ENCODE measurements around the gene BAHCC1.

The BAHCC1 gene

GRCh38 chr17:81402981-81403467 lies 7.8 kb downstream of the BAHCC1 start:
- Histone ChIP-seq H3K4me1 (ENCODE audit: control insufficient read depth, insufficient read depth, low read length) (peaks cover 68% of the 10 kb centered on the region), H3K4me2 (ENCODE audit: low read length) (peak overlapping the region; percentile 30), H3K36me3 (ENCODE audit: insufficient read depth, low read length) (no peaks in the 10 kb centered on the region), H3K4me3 (ENCODE audit: low read length) (no peak overlapping the region), H3K27me3 (ENCODE audit: control insufficient read depth, insufficient read depth, low read length) (no peaks in the 10 kb centered on the region), H3K9ac (ENCODE audit: low read depth, low read length) (peak overlapping the region; percentile 35), H3K9me3 (replicated peaks; ENCODE audit: low read length) (no peaks in the 10 kb centered on the region)

- H3K4me2 ChIP-seq (ENCODE audit: low read length), result no peak overlapping the region
- H3K9me3 ChIP-seq (replicated peaks; ENCODE audit: low read length), result no peaks in the 10 kb centered on the region
- no peak overlapping the region for H3K4me3 ChIP-seq (ENCODE audit: low read length)
- peaks cover 63% of the 10 kb centered on the region for H3K4me1 ChIP-seq (ENCODE audit: control insufficient read depth, insufficient read depth, low read length)
- H3K9ac ChIP-seq (ENCODE audit: low read depth, low read length), result no peak overlapping the region
- no peaks in the 10 kb centered on the region for H3K27me3 ChIP-seq (ENCODE audit: control insufficient read depth, insufficient read depth, low read length)
- no peaks in the 10 kb centered on the region for H3K36me3 ChIP-seq (ENCODE audit: insufficient read depth, low read length)
These were observed 8.6 kb downstream of the BAHCC1 start for GRCh38 chr17:81403671-81404534.

GRCh38 chr17:81404558-81405165 lies 9.4 kb downstream of the BAHCC1 start:
- no peaks in the 10 kb centered on the region for H3K36me3 ChIP-seq (ENCODE audit: insufficient read depth, low read length)
- no peak overlapping the region for H3K4me2 ChIP-seq (ENCODE audit: low read length)
- H3K4me3 ChIP-seq (ENCODE audit: low read length), result no peak overlapping the region
- H3K9ac ChIP-seq (ENCODE audit: low read depth, low read length), result no peak overlapping the region
- no peaks in the 10 kb centered on the region for H3K9me3 ChIP-seq (replicated peaks; ENCODE audit: low read length)
- H3K27me3 ChIP-seq (ENCODE audit: control insufficient read depth, insufficient read depth, low read length), result no peaks in the 10 kb centered on the region
- peaks cover 63% of the 10 kb centered on the region for H3K4me1 ChIP-seq (ENCODE audit: control insufficient read depth, insufficient read depth, low read length)

- Histone ChIP-seq H3K36me3 (ENCODE audit: insufficient read depth, low read length) (no peaks in the 10 kb centered on the region), H3K4me2 (ENCODE audit: low read length) (no peak overlapping the region), H3K4me3 (ENCODE audit: low read length) (no peak overlapping the region), H3K9me3 (replicated peaks; ENCODE audit: low read length) (no peaks in the 10 kb centered on the region), H3K27me3 (ENCODE audit: control insufficient read depth, insufficient read depth, low read length) (no peaks in the 10 kb centered on the region), H3K9ac (ENCODE audit: low read depth, low read length) (no peak overlapping the region), H3K4me1 (ENCODE audit: control insufficient read depth, insufficient read depth, low read length) (peaks cover 60% of the 10 kb centered on the region)
These were observed 10.2 kb downstream of the BAHCC1 start for GRCh38 chr17:81405411-81405872.

- H3K4me2 ChIP-seq (ENCODE audit: low read length), result peak overlapping the region; percentile 69
- H3K4me3 ChIP-seq (ENCODE audit: low read length), result peak overlapping the region; percentile 26
- no peaks in the 10 kb centered on the region for H3K27me3 ChIP-seq (ENCODE audit: control insufficient read depth, insufficient read depth, low read length)
- H3K36me3 ChIP-seq (ENCODE audit: insufficient read depth, low read length), result no peaks in the 10 kb centered on the region
- H3K9me3 ChIP-seq (replicated peaks; ENCODE audit: low read length), result no peaks in the 10 kb centered on the region
- H3K4me1 ChIP-seq (ENCODE audit: control insufficient read depth, insufficient read depth, low read length), result peaks cover 51% of the 10 kb centered on the region
- H3K9ac ChIP-seq (ENCODE audit: low read depth, low read length), result no peak overlapping the region
These were observed 11.1 kb downstream of the BAHCC1 start for GRCh38 chr17:81406117-81406953.

- no peak overlapping the region for H3K9ac ChIP-seq (ENCODE audit: low read depth, low read length)
- peaks cover 43% of the 10 kb centered on the region for H3K4me1 ChIP-seq (ENCODE audit: control insufficient read depth, insufficient read depth, low read length)
- H3K27me3 ChIP-seq (ENCODE audit: control insufficient read depth, insufficient read depth, low read length), result no peaks in the 10 kb centered on the region
- no peaks in the 10 kb centered on the region for H3K36me3 ChIP-seq (ENCODE audit: insufficient read depth, low read length)
- no peak overlapping the region for H3K4me2 ChIP-seq (ENCODE audit: low read length)
- H3K4me3 ChIP-seq (ENCODE audit: low read length), result no peak overlapping the region
- no peaks in the 10 kb centered on the region for H3K9me3 ChIP-seq (replicated peaks; ENCODE audit: low read length)
These were observed 12.8 kb downstream of the BAHCC1 start for GRCh38 chr17:81408049-81408448.

- H3K4me3 ChIP-seq (ENCODE audit: low read length), result no peak overlapping the region
- H3K4me1 ChIP-seq (ENCODE audit: control insufficient read depth, insufficient read depth, low read length), result peaks cover 35% of the 10 kb centered on the region
- no peaks in the 10 kb centered on the region for H3K36me3 ChIP-seq (ENCODE audit: insufficient read depth, low read length)
- H3K27me3 ChIP-seq (ENCODE audit: control insufficient read depth, insufficient read depth, low read length), result no peaks in the 10 kb centered on the region
- H3K9ac ChIP-seq (ENCODE audit: low read depth, low read length), result no peak overlapping the region
- no peak overlapping the region for H3K4me2 ChIP-seq (ENCODE audit: low read length)
- H3K9me3 ChIP-seq (replicated peaks; ENCODE audit: low read length), result no peaks in the 10 kb centered on the region
These were observed 14.1 kb downstream of the BAHCC1 start for GRCh38 chr17:81409190-81409935.

- Histone ChIP-seq H3K27me3 (ENCODE audit: control insufficient read depth, insufficient read depth, low read length) (no peaks in the 10 kb centered on the region), H3K9me3 (replicated peaks; ENCODE audit: low read length) (no peaks in the 10 kb centered on the region), H3K36me3 (ENCODE audit: insufficient read depth, low read length) (no peaks in the 10 kb centered on the region), H3K4me2 (ENCODE audit: low read length) (no peak overlapping the region), H3K9ac (ENCODE audit: low read depth, low read length) (no peak overlapping the region), H3K4me1 (ENCODE audit: control insufficient read depth, insufficient read depth, low read length) (peaks cover 20% of the 10 kb centered on the region), H3K4me3 (ENCODE audit: low read length) (no peak overlapping the region)
These were observed 15.6 kb downstream of the BAHCC1 start for GRCh38 chr17:81410852-81411251.

GRCh38 chr17:81411305-81411704 lies 16.0 kb downstream of the BAHCC1 start:
- H3K27me3 ChIP-seq (ENCODE audit: control insufficient read depth, insufficient read depth, low read length), result no peaks in the 10 kb centered on the region
- H3K9ac ChIP-seq (ENCODE audit: low read depth, low read length), result no peak overlapping the region
- peaks cover 15% of the 10 kb centered on the region for H3K4me1 ChIP-seq (ENCODE audit: control insufficient read depth, insufficient read depth, low read length)
- no peaks in the 10 kb centered on the region for H3K9me3 ChIP-seq (replicated peaks; ENCODE audit: low read length)
- H3K36me3 ChIP-seq (ENCODE audit: insufficient read depth, low read length), result no peaks in the 10 kb centered on the region
- H3K4me2 ChIP-seq (ENCODE audit: low read length), result no peak overlapping the region
- no peak overlapping the region for H3K4me3 ChIP-seq (ENCODE audit: low read length)

- Histone ChIP-seq H3K9me3 (replicated peaks; ENCODE audit: low read length) (no peaks in the 10 kb centered on the region), H3K4me2 (ENCODE audit: low read length) (no peak overlapping the region), H3K4me3 (ENCODE audit: low read length) (no peak overlapping the region), H3K9ac (ENCODE audit: low read depth, low read length) (no peak overlapping the region), H3K27me3 (ENCODE audit: control insufficient read depth, insufficient read depth, low read length) (no peaks in the 10 kb centered on the region), H3K36me3 (ENCODE audit: insufficient read depth, low read length) (no peaks in the 10 kb centered on the region), H3K4me1 (ENCODE audit: control insufficient read depth, insufficient read depth, low read length) (peaks cover 17% of the 10 kb centered on the region)
These were observed 17.3 kb downstream of the BAHCC1 start for GRCh38 chr17:81412490-81413093.

Measured in skeletal muscle satellite cell (primary cell).